Heart right ventricle (tissue), 16 donors: Measurements from ENCODE around the gene CKAP2L. TPM values are rescaled to one million over a fixed set of nuclear protein-coding genes. Genes with fewer than 3 reads are reported as not detected.

Experiments
- ATAC-seq, 8 donors: fragments of 200-7000 bp; cut with Tn5 transposase; one replicate each; pipeline ENCODE4 v1.9.1; 2020; ENCODE audit warnings: mild to moderate bottlenecking in 8 of 8, moderate library complexity in 8 of 8, moderate number of reproducible peaks in 1 of 8
- DNase-seq, 2 donors: peaks; one replicate each; pipeline ENCODE4 v3.0.0-alpha.2; 2020
- H3K27ac ChIP-seq, 10 donors: fragments of 200-600 bp; sonication (generic) in 2 of 10; one replicate each; pipeline versions ENCODE4 v1.5.0 to v1.8.0; 2020 to 2022; ENCODE audit warnings: mild to moderate bottlenecking in 3 of 10
- H3K27me3 ChIP-seq, 7 donors: fragments of 200-600 bp; one replicate each; pipeline ENCODE4 v1.8.0; 2021 to 2022; ENCODE audit warnings: mild to moderate bottlenecking in 2 of 7
- H3K36me3 ChIP-seq, 9 donors: fragments of 200-600 bp; sonication (generic) in 1 of 9; one replicate each; pipeline versions ENCODE4 v1.5.0 to v1.8.0; 2020 to 2022; ENCODE audit warnings: mild to moderate bottlenecking in 2 of 9
- H3K4me1 ChIP-seq, 9 donors: fragments of 200-600 bp; sonication (generic) in 1 of 9; one replicate each; pipeline versions ENCODE4 v1.5.0 to v1.8.0; 2020 to 2022; ENCODE audit warnings: mild to moderate bottlenecking in 4 of 9
- H3K4me3 ChIP-seq, 10 donors: fragments of 200-600 bp; sonication (generic) in 2 of 10; one replicate each; pipeline versions ENCODE4 v1.5.0 to v1.8.0; 2020 to 2022; ENCODE audit warnings: mild to moderate bottlenecking in 7 of 10, moderate library complexity in 2 of 10
- H3K9me3 ChIP-seq, 11 donors: fragments of 200-600 bp in 10 of 11; sonication (generic) in 2 of 11; one replicate each; pipeline versions ENCODE4 v1.5.0 to v1.8.0; 2013 to 2022; ENCODE audit warnings: mild to moderate bottlenecking in 2 of 11, control low read depth in 1 of 11, moderate library complexity in 1 of 11
- CTCF ChIP-seq, 9 donors: fragments of 200-600 bp; sonication (generic) in 2 of 9; IDR thresholded peaks; one replicate each; pipeline versions ENCODE4 v1.5.0 to v1.8.0; 2021 to 2022; ENCODE audit warnings: antibody characterized with exemption in 9 of 9, mild to moderate bottlenecking in 5 of 9, moderate library complexity in 1 of 9
- WGBS, 2 donors: extraction: QIAGEN DNeasy Blood & Tissue Kit; methylation state at CpG; one replicate each; pipeline ENCODE4 v1.1.7; 2013; ENCODE audit warnings: inconsistent platforms in 1 of 2; 5-methylcytosine and 5-hydroxymethylcytosine counted together
- intact Hi-C, 10 donors: fragments of 100-400 bp; cut with DNase I; formaldehyde crosslinking; loops; one replicate each; pipeline versions ENCODE4 v1.11.1 to v1.14.2; 2022
- long read RNA-seq, 3 donors: library from polyadenylated mRNA; unstranded; transcript quantifications; one replicate each; pipeline ENCODE4 v2.0.0, GENCODE V29; 2020 to 2021
- polyA plus RNA-seq, 2 donors: library from polyadenylated mRNA; stranded (reverse); fragments of 200-250 nt; gene quantifications; one replicate each; pipeline ENCODE4 v1.2.3, GENCODE V29; 2013
- total RNA-seq, 10 donors: library from RNA; stranded (reverse); fragmentation: NEBNext Ultra II Directional in 3 of 10; extraction: Animal tissue kit (Norgen Biotek cat#: 25700) in 3 of 10; gene quantifications; one replicate each; pipeline versions ENCODE4 v1.2.1 to v1.2.4, GENCODE V29; 2021 to 2023
- donor health status: Arrhythmogenic right ventricular cardiomyopathy.
- donor health status: ischemic (EF 13 %, LVEDD 7.1; RV severe dilation, severe dysfunction).
- donor health status: healthy with polysubstance abuse.
- donor health status: DM: no; HTN: yes; CAD: no.
- donor health status: DM: no; HTN: no; CAD: no.
- donor health status: ischemic (EF 25% LVEDD 6.9; RV normal size, moderate dysfunction).
- donor health status: ischemic (EF 25% LVEDD 5.7; RV mildly dilated, moderate dysfunction).
- donor health status: healthy.
- donor health status: DM: yes; HTN: yes; CAD: no.
- donor health status: Ischemic cardiomyopathy.
- donor health status: ischemic (EF 35%, LVEDD 5.7; RV mildly dilated, moderate dysfunction).
- donor health status: nonischemic (EF 11% LVEDD 7.7; RV severe dilation, severe dysfunction).
- donor health status: DM: yes; HTN: yes; CAD: no.
- donor health status: PGD.
- donor health status: ischemic (EF 29% LVEDD 5.4; RV normal size, mild dysfunction).
- donor health status: nonischemic (EF 23%, LVEDD 6.1; RV moderate dilation, normal function).

Gene CKAP2L, protein sequence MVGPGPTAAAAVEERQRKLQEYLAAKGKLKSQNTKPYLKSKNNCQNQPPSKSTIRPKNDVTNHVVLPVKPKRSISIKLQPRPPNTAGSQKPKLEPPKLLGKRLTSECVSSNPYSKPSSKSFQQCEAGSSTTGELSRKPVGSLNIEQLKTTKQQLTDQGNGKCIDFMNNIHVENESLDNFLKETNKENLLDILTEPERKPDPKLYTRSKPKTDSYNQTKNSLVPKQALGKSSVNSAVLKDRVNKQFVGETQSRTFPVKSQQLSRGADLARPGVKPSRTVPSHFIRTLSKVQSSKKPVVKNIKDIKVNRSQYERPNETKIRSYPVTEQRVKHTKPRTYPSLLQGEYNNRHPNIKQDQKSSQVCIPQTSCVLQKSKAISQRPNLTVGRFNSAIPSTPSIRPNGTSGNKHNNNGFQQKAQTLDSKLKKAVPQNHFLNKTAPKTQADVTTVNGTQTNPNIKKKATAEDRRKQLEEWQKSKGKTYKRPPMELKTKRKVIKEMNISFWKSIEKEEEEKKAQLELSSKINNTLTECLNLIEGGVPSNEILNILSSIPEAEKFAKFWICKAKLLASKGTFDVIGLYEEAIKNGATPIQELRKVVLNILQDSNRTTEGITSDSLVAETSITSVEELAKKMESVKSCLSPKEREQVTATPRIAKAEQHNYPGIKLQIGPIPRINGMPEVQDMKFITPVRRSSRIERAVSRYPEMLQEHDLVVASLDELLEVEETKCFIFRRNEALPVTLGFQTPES
- total RNA-seq (1 to 10 TPM in 1 of 10 donors, under 1 TPM in 5, not detected in 4; 0.34 to 1.8 (median 0.45) TPM), polyA plus RNA-seq (under 1 TPM in 1 of 2 donors, not detected in 1; 0.03 TPM)
- long read RNA-seq, donor 1: 0 reads
- long read RNA-seq, donor 2: 0 reads
- long read RNA-seq, donor 3: 0 reads

- Histone ChIP-seq H3K27ac (peak within 1 kb of the TSS in 5 of 10 donors; percentile 28 to 70 (median 39)), H3K4me3 (peak within 1 kb of the TSS; percentile 40 to 87 (median 72)), H3K4me1 (peaks cover 0 to 37% (median 14%) of the 10 kb centered on the region in 9 donors), H3K36me3 (peaks cover 0 to 8% (median 0%) of the 10 kb centered on the region in 9 donors), H3K9me3 (no peaks in the 10 kb centered on the region), H3K27me3 (no peaks in the 10 kb centered on the region)
- intact Hi-C loops: loop anchor here in 3 of 10 donors (5.0 kb wide), 2 partner anchors 48 to 123 kb away; no protein-coding TSS in a partner anchor
- 0 to 1% methylated on average over 79 of the region's 79 CpGs for WGBS, 2 donors
- peak in 1 of 9 donors; percentile 8 for TF ChIP-seq CTCF (IDR thresholded peaks at IDR 0.05)
- ATAC-seq (peak; percentile 99 to 100 (median 100)), DNase-seq (peak; percentile 93 to 97)
Measured at GRCh38 chr2:112764071-112765044, at the start of gene CKAP2L. Gene CKAP2L, minus strand, starts transcription at chr2:112764609. Its CDS starts 11 bp downstream, at chr2:112764598.

DNA sequence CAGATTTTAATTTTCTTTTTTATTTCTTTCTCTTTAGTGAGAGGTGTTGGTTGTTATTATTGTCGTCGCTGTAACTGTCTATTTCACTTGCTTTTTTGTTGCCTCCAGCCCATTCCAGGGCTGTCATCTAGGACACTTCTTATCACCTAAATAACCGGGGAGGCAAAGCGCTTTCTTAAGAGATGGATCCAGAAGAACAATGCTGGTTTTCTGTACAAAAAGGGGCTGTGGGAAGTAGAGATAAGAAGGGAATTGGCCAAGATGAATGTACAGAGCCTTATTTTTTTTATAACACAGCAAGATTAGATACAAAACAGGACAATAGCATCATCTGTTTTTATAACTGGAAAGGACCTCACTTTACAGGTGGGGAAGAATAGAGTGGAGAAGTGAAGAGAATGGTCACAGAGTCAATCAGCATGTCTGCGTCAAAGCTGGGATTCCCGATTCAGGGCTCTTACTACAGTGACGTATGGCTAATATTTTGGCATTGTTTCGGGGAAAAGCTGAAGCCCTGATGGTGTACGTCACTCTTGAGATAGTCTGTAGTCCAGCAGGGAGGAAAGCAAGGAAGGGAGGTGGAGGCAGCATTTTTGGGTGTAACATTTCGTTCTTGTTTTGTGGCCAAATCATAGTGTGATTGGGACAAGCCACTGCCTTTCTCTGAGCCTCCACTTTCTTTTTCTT is 49.0 kb upstream of the CKAP2L start:
- DNase-seq (no peak), ATAC-seq (peak in 1 of 8 donors; percentile 19)
- TF ChIP-seq CTCF (IDR thresholded peaks at IDR 0.05): no peak
- Histone ChIP-seq H3K4me1 (peaks cover 0 to 46% (median 27%) of the 10 kb centered on the region in 9 donors), H3K27ac (peak overlapping the region in 3 of 10 donors; percentile 5 to 14 (median 10)), H3K9me3 (no peaks in the 10 kb centered on the region), H3K36me3 (no peaks in the 10 kb centered on the region), H3K4me3 (no peak overlapping the region), H3K27me3 (no peaks in the 10 kb centered on the region)
- 73 to 74% methylated on average over 10 of the region's 10 CpGs for WGBS, 2 donors
- intact Hi-C loops: loop anchor here in 3 of 10 donors (2.0 to 5.0 kb wide), 3 partner anchors 46 to 55 kb away; no protein-coding TSS in a partner anchor

DNA sequence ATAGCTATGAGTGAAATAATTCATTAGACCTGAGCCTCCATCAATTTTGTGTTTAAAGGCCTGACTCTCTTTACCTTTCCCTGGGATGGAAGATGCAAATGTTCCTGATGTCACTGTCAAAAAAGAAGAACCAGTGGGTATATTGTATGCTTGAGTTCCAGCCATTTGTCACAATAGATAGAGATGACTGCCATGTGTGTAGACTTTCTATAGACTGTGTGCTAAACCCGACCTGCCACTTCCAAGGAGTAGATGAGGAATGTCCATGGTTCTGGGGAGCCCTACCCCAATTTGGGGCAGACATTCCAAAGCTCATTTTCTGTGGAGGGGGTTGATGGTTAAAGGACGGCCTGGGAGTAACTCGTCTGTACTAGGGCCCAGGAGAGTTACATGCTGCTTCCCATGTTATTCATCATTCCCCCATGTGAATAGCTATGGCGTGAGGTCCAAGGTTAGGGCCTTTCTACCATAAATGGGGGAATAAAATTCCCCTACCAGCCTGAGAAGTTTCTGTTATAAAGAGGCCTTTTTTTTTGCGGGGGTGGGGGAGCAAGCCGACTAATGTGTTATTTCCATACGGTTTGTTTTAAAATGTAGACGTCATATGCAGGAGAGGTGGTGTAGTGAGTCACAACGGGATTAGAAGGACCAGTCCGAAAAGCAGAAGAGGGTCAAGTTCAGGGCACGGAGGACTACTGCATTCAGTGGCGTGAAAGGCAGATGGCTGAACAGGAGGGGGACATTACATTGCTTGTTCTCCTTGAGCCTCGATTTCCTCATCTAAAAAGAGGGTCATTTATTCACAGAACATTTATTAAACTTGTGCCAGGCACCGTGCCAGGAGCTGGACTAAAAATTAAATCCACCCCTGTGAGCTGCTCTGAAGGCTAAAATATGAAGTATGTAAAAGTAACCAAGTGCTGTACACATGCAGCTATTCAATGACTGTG is 48.2 kb upstream of the CKAP2L start:
- ATAC-seq: peak in 2 of 8 donors; percentile 31 to 67
- WGBS, 2 donors: 59 to 63% methylated on average over 14 of the region's 14 CpGs
- peak overlapping the region in 6 of 10 donors; percentile 14 to 69 (median 41) for H3K27ac ChIP-seq

More for the DNA sequence above, 48.2 kb upstream of the CKAP2L start:
- peaks cover 0 to 39% (median 27%) of the 10 kb centered on the region in 9 donors for H3K4me1 ChIP-seq
- intact Hi-C loops: loop anchor here in 3 of 10 donors (2.0 to 5.0 kb wide), 3 partner anchors 45 to 56 kb away; no protein-coding TSS in a partner anchor
- TF ChIP-seq CTCF (IDR thresholded peaks at IDR 0.05): no peak
- DNase-seq: no peak
- H3K9me3 ChIP-seq: peaks cover 0 to 7% (median 0%) of the 10 kb centered on the region in 11 donors
- no peaks in the 10 kb centered on the region for H3K36me3 ChIP-seq
- H3K27me3 ChIP-seq: no peaks in the 10 kb centered on the region
- H3K4me3 ChIP-seq: no peak overlapping the region
